HepG2 (cell line): Measurements from ENCODE around the gene CAPN8. TPM values are rescaled to one million over a fixed set of nuclear protein-coding genes. Genes with fewer than 3 reads are reported as not detected.

Experiments used
- CEBPG ChIP-seq: IDR thresholded peaks from 2 replicates; pipeline ENCODE4 v1.6.1; 2016
- CENPT ChIP-seq: sonication (generic); formaldehyde crosslinking; IDR thresholded peaks from 2 replicates; pipeline ENCODE4 v1.8.0; 2022; ENCODE audit warnings: low read depth, mild to moderate bottlenecking, moderate library complexity, missing genetic modification reagents
- FOXA1 ChIP-seq, 2 experiments: fragments of 450-650 bp in 1 of 2; sonication (generic) in 1 of 2; formaldehyde crosslinking in 1 of 2; IDR thresholded peaks; 2 replicates each; pipeline versions ENCODE4 v1.4.0 to v1.6.1; 2016 to 2020; ENCODE audit warnings: missing genetic modification reagents in 1 of 2
- FOXK1 ChIP-seq: sonication (generic); formaldehyde crosslinking; IDR thresholded peaks from 2 replicates; pipeline ENCODE4 v1.4.0; 2020; ENCODE audit warnings: low read depth, missing genetic modification reagents, borderline replicate concordance
- GATAD2A ChIP-seq: IDR thresholded peaks from 2 replicates; pipeline ENCODE4 v1.6.1; 2016
- HNF4G ChIP-seq, 2 experiments: sonication (generic) in 1 of 2; formaldehyde crosslinking in 1 of 2; IDR thresholded peaks; 2 replicates each; pipeline versions ENCODE4 v1.4.0 to v1.6.1; 2011 to 2020; ENCODE audit warnings: borderline replicate concordance in 2 of 2, low read depth in 2 of 2, mild to moderate bottlenecking in 2 of 2, low read length in 1 of 2, missing genetic modification reagents in 1 of 2, moderate library complexity in 1 of 2
- HOXA5 ChIP-seq: sonication (generic); formaldehyde crosslinking; IDR thresholded peaks from 2 replicates; pipeline ENCODE4 v1.4.0; 2020; ENCODE audit warnings: missing genetic modification reagents
- KLF9 ChIP-seq: IDR thresholded peaks from 2 replicates; pipeline ENCODE4 v1.6.1; 2016; ENCODE audit warnings: low read depth
- RFXAP ChIP-seq: sonication (generic); formaldehyde crosslinking; IDR thresholded peaks from 2 replicates; pipeline ENCODE4 v1.4.0; 2020; ENCODE audit warnings: missing genetic modification reagents, borderline replicate concordance
- RXRB ChIP-seq: IDR thresholded peaks from 2 replicates; pipeline ENCODE4 v1.6.1; 2016; ENCODE audit warnings: borderline replicate concordance, missing genetic modification reagents, missing compliant biosample characterization
- ZBTB43 ChIP-seq: sonication (generic); formaldehyde crosslinking; conservative IDR thresholded peaks from 2 replicates; pipeline ENCODE4 v1.4.0; 2020; ENCODE audit warnings: missing genetic modification reagents
- ZEB1 ChIP-seq: IDR thresholded peaks from 2 replicates; pipeline ENCODE4 v1.6.1; 2012; ENCODE audit warnings: mild to moderate bottlenecking, low read depth, inconsistent platforms; ENCODE audit not compliant: insufficient replicate concordance
- ZFP90 ChIP-seq: sonication (generic); formaldehyde crosslinking; IDR thresholded peaks from 2 replicates; pipeline ENCODE4 v1.8.0; 2022; ENCODE audit warnings: missing genetic modification reagents, mild to moderate bottlenecking, inconsistent platforms, borderline replicate concordance
- ZNF274 ChIP-seq: sonication (generic); formaldehyde crosslinking; IDR thresholded peaks from 2 replicates; pipeline ENCODE4 v1.5.1; 2020; ENCODE audit warnings: mild to moderate bottlenecking, missing genetic modification reagents
- ZNF326 ChIP-seq: sonication (generic); formaldehyde crosslinking; IDR thresholded peaks from 2 replicates; pipeline ENCODE4 v1.4.0; 2020; ENCODE audit warnings: missing genetic modification reagents, borderline replicate concordance
- ZNF383 ChIP-seq: sonication (generic); formaldehyde crosslinking; IDR thresholded peaks from 2 replicates; pipeline ENCODE4 v1.4.0; 2020; ENCODE audit warnings: missing genetic modification reagents, mild to moderate bottlenecking, borderline replicate concordance
- ZNF512 ChIP-seq: sonication (generic); formaldehyde crosslinking; IDR thresholded peaks from 2 replicates; pipeline ENCODE4 v1.4.0; 2020; ENCODE audit warnings: mild to moderate bottlenecking, missing genetic modification reagents
- ZNF512B ChIP-seq: sonication (generic); formaldehyde crosslinking; IDR thresholded peaks from 2 replicates; pipeline ENCODE4 v1.5.1; 2020; ENCODE audit warnings: missing genetic modification reagents, mild to moderate bottlenecking, borderline replicate concordance
- ZNF737 ChIP-seq: sonication (generic); formaldehyde crosslinking; IDR thresholded peaks from 2 replicates; pipeline ENCODE4 v1.5.0; 2020; ENCODE audit warnings: missing genetic modification reagents, mild to moderate bottlenecking, borderline replicate concordance
- ZNF792 ChIP-seq: IDR thresholded peaks from 2 replicates; pipeline ENCODE4 v1.6.1; 2016
- ZSCAN30 ChIP-seq: sonication (generic); formaldehyde crosslinking; IDR thresholded peaks from 2 replicates; pipeline ENCODE4 v1.5.0; 2020; ENCODE audit warnings: mild to moderate bottlenecking, missing genetic modification reagents
- polyA plus RNA-seq, 8 experiments: library from polyadenylated mRNA; depleted of rRNA in 3 of 8; stranded (reverse) in 7 of 8; unstranded in 1 of 8; fragments of >200 nt; fragmentation: Illumina TruSeq in 4 of 8; extraction: Trizol in 4 of 8; gene quantifications; 2 replicates each; pipeline versions ENCODE4 v1.2.1 to v1.2.3, GENCODE V29; 2011 to 2016; ENCODE audit warnings: low read depth in 4 of 8, missing spikeins in 1 of 8, mixed read lengths in 1 of 8; ENCODE audit not compliant: insufficient read depth in 1 of 8
- total RNA-seq, 5 experiments: library from RNA; depleted of rRNA; stranded (reverse); fragments of >200 nt; fragmentation: Illumina TruSeq; extraction: Trizol; gene quantifications; 2 replicates each; pipeline ENCODE4 v1.2.3, GENCODE V29; 2016; ENCODE audit warnings: low read depth in 1 of 5

CAPN8 gene
- total and polyA plus RNA-seq, 2 of the 13 experiments (the other 11 are each of a cell fraction or from before 2014, with no cell fraction given): 0.20 to 0.25 TPM

GRCh38 chr1:223708001-223708359, 42.5 kb upstream of the CAPN8 start (continued):
- TF ChIP-seq ZNF512B: no peak
- no peak for TF ChIP-seq ZNF792 (CRISPR knock-in tag)
- TF ChIP-seq ZNF512 (CRISPR knock-in tag): no peak
- no peak for TF ChIP-seq ZNF326 (CRISPR knock-in tag)
- 0 out of 2 replicates have a peak, but pooled peaks have one; percentile 24 for TF ChIP-seq ZBTB43
- peak; percentile 85 for TF ChIP-seq CEBPG (CRISPR knock-in tag)
- peak; percentile 66 for TF ChIP-seq RXRB (CRISPR knock-in tag)
- peak; percentile 90 for TF ChIP-seq HNF4G (IDR thresholded peaks at IDR 0.05; ENCODE audit: borderline replicate concordance, low read depth, low read length)
- TF ChIP-seq HNF4G (CRISPR knock-in tag; IDR thresholded peaks at IDR 0.05; ENCODE audit: borderline replicate concordance, low read depth): no peak; the same call in 1 of the 2 replicates
- TF ChIP-seq CENPT (CRISPR knock-in tag): no peak
- TF ChIP-seq ZSCAN30: no peak
- no peak for TF ChIP-seq ZNF737 (CRISPR knock-in tag)
- TF ChIP-seq FOXK1 (CRISPR knock-in tag): no peak
- no peak for TF ChIP-seq RFXAP (CRISPR knock-in tag)
- no peak for TF ChIP-seq ZEB1
- no peak for TF ChIP-seq ZNF274 (CRISPR knock-in tag)
- no peak for TF ChIP-seq KLF9 (CRISPR knock-in tag)
- TF ChIP-seq GATAD2A (CRISPR knock-in tag): peak; percentile 84
- no peak for TF ChIP-seq ZNF383
- TF ChIP-seq FOXA1 (IDR thresholded peaks at IDR 0.05): no peak
- TF ChIP-seq FOXA1 (CRISPR knock-in tag; IDR thresholded peaks at IDR 0.05): peak; percentile 42; the same call in 1 of the 2 replicates
- no peak for TF ChIP-seq HOXA5 (CRISPR knock-in tag)
- TF ChIP-seq ZFP90 (CRISPR knock-in tag): no peak
